Smooth muscle cell (in vitro differentiated cells): Measurements from ENCODE around the gene PFAS. TPM values are rescaled to one million over a fixed set of nuclear protein-coding genes. Genes with fewer than 3 reads are reported as not detected.

Experiments used
- DNase-seq: peaks from one replicate; lab custom pipeline; 2025; ENCODE audit not compliant: unreplicated experiment; lab: John Stamatoyannopoulos, UW
- H2AFZ ChIP-seq: fragments of 200-600 bp; sonication (generic); 2 replicates; pipeline ENCODE4 v1.6.0; 2016; ENCODE audit warnings: antibody characterized with exemption, low read depth, mild to moderate bottlenecking
- H3F3A ChIP-seq: fragments of 200-600 bp; sonication (generic); 2 replicates; pipeline ENCODE4 v1.6.0; 2017; ENCODE audit warnings: antibody characterized with exemption, low read depth
- H3K27ac ChIP-seq: fragments of 200-600 bp; sonication (generic); 2 replicates; pipeline ENCODE4 v1.5.1; 2016; ENCODE audit warnings: low read depth, mild to moderate bottlenecking
- H3K27me3 ChIP-seq: fragments of 200-600 bp; sonication (generic); 2 replicates; pipeline ENCODE4 v1.6.1; 2016; ENCODE audit warnings: low read depth, mild to moderate bottlenecking
- H3K36me3 ChIP-seq: fragments of 200-600 bp; sonication (generic); 2 replicates; pipeline ENCODE4 v1.5.1; 2016; ENCODE audit warnings: low read depth
- H3K4me1 ChIP-seq: fragments of 200-600 bp; sonication (generic); 2 replicates; pipeline ENCODE4 v1.5.1; 2016; ENCODE audit warnings: low read depth
- H3K4me2 ChIP-seq: fragments of 200-600 bp; sonication (generic); 2 replicates; pipeline ENCODE4 v1.6.0; 2016; ENCODE audit warnings: mild to moderate bottlenecking
- H3K4me3 ChIP-seq: fragments of 200-600 bp; sonication (generic); 2 replicates; pipeline ENCODE4 v1.5.1; 2016; ENCODE audit warnings: mild to moderate bottlenecking
- H3K79me2 ChIP-seq: fragments of 200-600 bp; sonication (generic); 2 replicates; pipeline ENCODE4 v1.6.0; 2016; ENCODE audit warnings: low read depth, mild to moderate bottlenecking
- H3K9ac ChIP-seq: fragments of 200-600 bp; sonication (generic); 2 replicates; pipeline ENCODE4 v1.6.0; 2016; ENCODE audit warnings: low read depth
- H3K9me3 ChIP-seq: fragments of 200-600 bp; sonication (generic); replicated peaks from 2 replicates; pipeline ENCODE4 v1.5.1; 2016; ENCODE audit warnings: low read depth
- H4K20me1 ChIP-seq: fragments of 200-600 bp; sonication (generic); 2 replicates; pipeline ENCODE4 v1.6.0; 2016; ENCODE audit warnings: low read depth
- WGBS: methylation state at CpG from one replicate; pipeline ENCODE4 v1.1.7; 2016; ENCODE audit warnings: low lambda C conversion rate; 5-methylcytosine and 5-hydroxymethylcytosine counted together
- polyA plus RNA-seq: library from polyadenylated mRNA; unstranded; fragments of >200 nt; fragmentation: Nextera tagmentation; extraction: Ambion mirVana; gene quantifications from 2 replicates; pipeline ENCODE4 v1.2.1, GENCODE V29; 2016
- total RNA-seq: library from RNA; depleted of rRNA; stranded (reverse); fragments of >200 nt; gene quantifications from 2 replicates; pipeline ENCODE4 v1.2.3, GENCODE V29; 2014
- TF ChIP-seq, protein P1 (sequence below): fragments of 200-600 bp; sonication (generic); IDR thresholded peaks from 2 replicates; pipeline ENCODE4 v1.5.1; 2017; ENCODE audit warnings: borderline replicate concordance, mild to moderate bottlenecking, antibody characterized with exemption; ENCODE audit not compliant: insufficient read depth, poor library complexity, severe bottlenecking

PFAS gene
- total and polyA plus RNA-seq, 2 experiments from 2014 or later: 9.9 to 12.8 TPM

DNA sequence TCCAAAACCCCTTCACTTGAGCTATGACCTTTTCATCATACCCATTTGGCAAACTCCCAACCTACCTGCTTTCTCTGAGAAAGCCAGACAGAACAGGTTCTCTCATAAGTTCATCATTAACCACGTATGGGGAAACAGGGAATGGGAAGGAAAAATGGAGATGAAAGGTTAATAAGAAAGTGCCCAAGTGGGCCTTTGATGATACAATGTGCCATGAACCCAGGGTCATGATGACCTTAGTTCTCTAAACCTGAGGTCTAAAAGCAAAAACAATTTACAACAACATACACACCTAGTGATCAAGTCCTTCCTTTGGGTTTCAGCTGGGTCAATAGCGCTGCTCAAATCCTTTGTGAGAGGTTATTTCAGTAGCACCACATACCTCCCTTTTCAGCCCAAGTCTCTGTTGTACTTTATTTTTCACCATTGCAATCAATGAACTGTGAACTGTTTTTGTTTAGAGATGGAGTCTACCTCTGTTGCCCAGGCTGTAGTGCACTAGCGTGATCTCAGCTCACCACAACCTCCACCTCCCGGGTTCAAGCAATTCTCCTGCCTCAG lies 24.9 kb downstream of the PFAS start:
- Histone ChIP-seq H3K4me3 (no peak overlapping the region), H3K27me3 (no peaks in the 10 kb centered on the region), H3K36me3 (no peaks in the 10 kb centered on the region), H3K9me3 (no peaks in the 10 kb centered on the region), H3K79me2 (no peaks in the 10 kb centered on the region), H3K9ac (no peak overlapping the region), H4K20me1 (no peaks in the 10 kb centered on the region), H2AFZ (no peak overlapping the region), H3K4me2 (no peak overlapping the region), H3K27ac (no peak overlapping the region), H3K4me1 (no peaks in the 10 kb centered on the region), H3F3A (no peaks in the 10 kb centered on the region)
- no peak for DNase-seq
- WGBS: 97% methylated on average over 4 of the region's 4 CpGs
- TF ChIP-seq, protein P1, sequence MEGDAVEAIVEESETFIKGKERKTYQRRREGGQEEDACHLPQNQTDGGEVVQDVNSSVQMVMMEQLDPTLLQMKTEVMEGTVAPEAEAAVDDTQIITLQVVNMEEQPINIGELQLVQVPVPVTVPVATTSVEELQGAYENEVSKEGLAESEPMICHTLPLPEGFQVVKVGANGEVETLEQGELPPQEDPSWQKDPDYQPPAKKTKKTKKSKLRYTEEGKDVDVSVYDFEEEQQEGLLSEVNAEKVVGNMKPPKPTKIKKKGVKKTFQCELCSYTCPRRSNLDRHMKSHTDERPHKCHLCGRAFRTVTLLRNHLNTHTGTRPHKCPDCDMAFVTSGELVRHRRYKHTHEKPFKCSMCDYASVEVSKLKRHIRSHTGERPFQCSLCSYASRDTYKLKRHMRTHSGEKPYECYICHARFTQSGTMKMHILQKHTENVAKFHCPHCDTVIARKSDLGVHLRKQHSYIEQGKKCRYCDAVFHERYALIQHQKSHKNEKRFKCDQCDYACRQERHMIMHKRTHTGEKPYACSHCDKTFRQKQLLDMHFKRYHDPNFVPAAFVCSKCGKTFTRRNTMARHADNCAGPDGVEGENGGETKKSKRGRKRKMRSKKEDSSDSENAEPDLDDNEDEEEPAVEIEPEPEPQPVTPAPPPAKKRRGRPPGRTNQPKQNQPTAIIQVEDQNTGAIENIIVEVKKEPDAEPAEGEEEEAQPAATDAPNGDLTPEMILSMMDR: no peak

DNA sequence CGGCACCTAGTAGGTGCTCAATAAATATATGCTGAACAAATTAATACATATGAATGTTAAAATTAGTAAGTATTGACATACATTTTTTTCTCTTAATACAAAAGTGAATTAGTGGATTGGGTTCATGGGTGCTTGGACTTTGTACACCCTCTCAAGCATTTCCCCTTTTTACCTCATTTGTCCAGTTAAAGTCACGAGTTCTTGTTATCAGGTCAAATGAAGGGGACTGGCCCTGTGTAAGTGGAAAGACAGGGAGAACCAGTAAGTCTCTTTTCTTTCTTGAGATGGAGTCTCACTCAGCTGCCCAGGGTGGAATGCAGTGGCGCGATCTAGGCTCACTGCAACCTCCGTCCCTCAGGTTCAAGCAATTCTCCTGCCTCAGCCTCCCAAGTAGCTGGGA lies 25.7 kb downstream of the PFAS start:
- TF ChIP-seq, protein P1: no peak
- no peaks in the 10 kb centered on the region for H3K4me1 ChIP-seq
- H2AFZ ChIP-seq: no peak overlapping the region
- no peak overlapping the region for H3K4me3 ChIP-seq
- no peak overlapping the region for H3K9ac ChIP-seq
- no peak for DNase-seq
- WGBS: 86% methylated on average over 5 of the region's 5 CpGs
- no peaks in the 10 kb centered on the region for H3K36me3 ChIP-seq
- no peaks in the 10 kb centered on the region for H4K20me1 ChIP-seq
- no peaks in the 10 kb centered on the region for H3K79me2 ChIP-seq
- H3K27me3 ChIP-seq: no peaks in the 10 kb centered on the region
- no peak overlapping the region for H3K4me2 ChIP-seq
- H3K9me3 ChIP-seq: no peaks in the 10 kb centered on the region
- H3F3A ChIP-seq: no peaks in the 10 kb centered on the region
- no peak overlapping the region for H3K27ac ChIP-seq

DNA sequence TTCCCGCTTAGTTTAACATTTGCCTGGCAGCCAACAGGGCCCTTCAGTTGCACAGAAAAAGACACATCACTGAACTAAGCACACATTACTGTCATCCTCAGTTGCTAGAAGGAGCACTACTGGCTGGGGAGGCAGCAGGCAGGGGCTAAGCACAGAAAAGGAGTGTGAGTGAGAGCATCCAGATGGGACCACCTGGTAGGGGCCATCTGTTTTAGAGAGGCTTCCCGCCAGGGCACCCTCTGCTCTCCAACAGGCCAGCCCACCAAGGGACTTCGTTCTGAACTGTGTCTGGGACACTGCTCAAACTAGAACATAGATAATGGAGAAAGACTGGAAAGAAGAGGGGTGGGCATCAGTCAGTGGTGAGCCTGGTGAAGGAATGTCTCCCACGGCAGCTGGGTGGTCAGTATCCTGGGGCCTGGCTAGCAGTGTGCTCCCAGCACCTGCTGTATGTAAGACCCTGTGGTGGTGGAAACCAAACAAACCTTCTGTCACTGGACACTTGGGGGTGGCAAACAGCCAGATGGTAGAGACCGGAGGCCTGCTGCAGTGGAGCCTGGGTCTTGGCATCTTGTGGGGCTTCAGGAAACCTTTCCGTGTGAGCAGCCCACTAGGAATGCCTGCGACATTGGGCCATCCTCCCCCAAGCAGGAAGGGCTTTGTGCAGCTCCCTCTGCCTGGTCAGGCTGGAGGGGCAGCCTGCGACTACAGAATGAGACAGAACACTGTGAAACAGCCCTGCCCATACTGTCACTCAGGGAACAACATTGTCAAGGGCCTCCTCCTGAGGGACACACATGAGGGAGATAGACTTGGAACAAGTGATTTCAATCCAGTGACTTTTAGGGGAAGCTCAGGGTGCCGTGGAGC lies 26.6 kb downstream of the PFAS start:
- no peaks in the 10 kb centered on the region for H3K4me1 ChIP-seq
- TF ChIP-seq, protein P1: no peak
- WGBS: 89% methylated on average over 9 of the region's 9 CpGs
- no peak overlapping the region for H3K27ac ChIP-seq
- H3K9ac ChIP-seq: no peak overlapping the region
- DNase-seq: no peak
- no peaks in the 10 kb centered on the region for H4K20me1 ChIP-seq
- no peaks in the 10 kb centered on the region for H3K36me3 ChIP-seq
- H3F3A ChIP-seq: no peaks in the 10 kb centered on the region
- H3K79me2 ChIP-seq: no peaks in the 10 kb centered on the region
- no peaks in the 10 kb centered on the region for H3K9me3 ChIP-seq
- H3K4me3 ChIP-seq: no peak overlapping the region
- no peak overlapping the region for H2AFZ ChIP-seq
- H3K27me3 ChIP-seq: no peaks in the 10 kb centered on the region
- no peak overlapping the region for H3K4me2 ChIP-seq

DNA sequence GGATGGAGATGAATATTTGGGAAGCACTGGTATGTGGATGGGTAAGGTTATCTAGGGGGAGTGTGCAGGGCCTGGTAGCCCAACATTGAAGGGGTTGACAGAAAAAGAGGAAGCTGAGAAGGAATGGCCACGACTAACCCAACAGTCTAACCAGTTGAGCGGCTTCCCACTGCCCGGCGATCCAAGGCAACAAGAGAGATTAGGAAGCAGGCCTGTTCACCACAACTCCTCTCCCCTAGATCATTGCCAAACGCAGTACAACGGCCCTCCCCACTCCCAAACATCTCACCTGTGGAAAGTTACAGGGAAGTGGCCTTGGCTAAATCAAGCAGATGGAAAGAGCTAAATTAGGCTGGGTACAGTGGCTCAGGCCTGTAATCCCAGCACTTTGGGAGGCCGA lies 28.2 kb downstream of the PFAS start:
- H3K4me1 ChIP-seq: no peaks in the 10 kb centered on the region
- no peak for DNase-seq
- WGBS: 82% methylated on average over 7 of the region's 7 CpGs
- no peak overlapping the region for H3K27ac ChIP-seq
- H3K9me3 ChIP-seq: no peaks in the 10 kb centered on the region
- no peak overlapping the region for H2AFZ ChIP-seq
- TF ChIP-seq, protein P1: no peak
- H3F3A ChIP-seq: no peaks in the 10 kb centered on the region
- no peaks in the 10 kb centered on the region for H3K79me2 ChIP-seq
- no peaks in the 10 kb centered on the region for H3K27me3 ChIP-seq
- H4K20me1 ChIP-seq: no peaks in the 10 kb centered on the region
- no peaks in the 10 kb centered on the region for H3K36me3 ChIP-seq
- H3K4me2 ChIP-seq: no peak overlapping the region
- no peak overlapping the region for H3K9ac ChIP-seq
- H3K4me3 ChIP-seq: no peak overlapping the region
